Endometrial microvascular endothelial cells (primary cell): Measurements from ENCODE around the gene HCN1. TPM values are rescaled to one million over a fixed set of nuclear protein-coding genes. Genes with fewer than 3 reads are reported as not detected.
"Not testable (repeated sequence)": the region's sequence is repeated elsewhere in the genome, so short reads cannot be mapped to it uniquely, and the experiment has no call there.

Source experiments
- in situ Hi-C: cut with HindIII; loops from 2 replicates; pipeline ENCODE4 v1.10.0; 2017; ENCODE audit warnings: low sequenced_read_pairs, low pct_unique_long_range_greater_than_20kb; ENCODE audit errors: inconsistent ontology term
- total RNA-seq: library from RNA; depleted of rRNA; stranded (reverse); fragments of >200 nt; gene quantifications from one replicate; pipeline ENCODE4 v1.2.3, GENCODE V29; 2015; ENCODE audit errors: inconsistent ontology term

HCN1 gene
- total RNA-seq, 1 donor from 2014 or later = not detected

DNA sequence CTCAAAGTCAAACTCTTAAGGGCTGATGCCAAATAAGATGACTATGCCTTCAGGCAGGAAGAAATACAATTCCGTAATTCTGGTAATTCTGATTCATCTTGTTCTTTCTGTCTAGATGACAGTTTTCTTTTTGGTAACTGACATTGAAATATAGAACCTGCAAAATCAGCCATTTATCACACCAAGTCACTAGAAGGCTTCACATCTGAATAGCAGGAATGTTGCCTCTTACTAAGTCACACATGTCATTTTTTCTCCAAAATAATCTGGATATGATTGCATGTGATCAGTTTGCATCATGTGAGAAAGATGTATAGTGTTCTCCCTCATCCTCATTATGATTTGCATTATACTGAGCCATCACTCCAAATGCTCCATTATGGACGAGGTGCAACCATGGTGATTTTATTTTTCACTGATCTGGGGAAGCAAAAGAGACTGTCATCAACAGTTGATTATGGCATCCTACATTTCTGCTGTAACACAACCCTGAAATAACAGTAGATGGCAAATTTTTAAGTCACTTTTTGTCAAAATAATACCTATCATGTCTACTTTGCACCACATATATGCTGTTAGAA, 69.0 kb downstream of the HCN1 start:
- in situ Hi-C loops = no loop called here

DNA sequence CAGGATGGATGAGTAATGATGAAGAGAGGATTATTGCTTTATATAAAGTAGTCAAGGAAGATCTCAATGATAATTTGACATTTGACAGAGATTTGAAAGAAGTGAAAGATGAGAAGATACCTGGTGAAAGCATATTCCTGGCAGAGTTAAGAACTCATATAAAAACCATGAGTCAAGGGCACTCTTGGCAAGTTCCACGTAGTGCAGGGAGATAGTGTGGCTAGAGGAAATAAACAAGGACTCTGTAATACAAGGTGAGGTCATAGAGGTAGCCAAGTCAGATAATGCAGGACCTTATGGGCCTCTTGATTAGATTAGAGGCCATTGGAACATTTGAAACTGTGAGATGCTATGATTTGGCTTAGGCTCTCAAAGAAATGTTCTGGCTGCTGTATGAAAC, 72.3 kb downstream of the HCN1 start:
- in situ Hi-C loops = no loop called here

DNA sequence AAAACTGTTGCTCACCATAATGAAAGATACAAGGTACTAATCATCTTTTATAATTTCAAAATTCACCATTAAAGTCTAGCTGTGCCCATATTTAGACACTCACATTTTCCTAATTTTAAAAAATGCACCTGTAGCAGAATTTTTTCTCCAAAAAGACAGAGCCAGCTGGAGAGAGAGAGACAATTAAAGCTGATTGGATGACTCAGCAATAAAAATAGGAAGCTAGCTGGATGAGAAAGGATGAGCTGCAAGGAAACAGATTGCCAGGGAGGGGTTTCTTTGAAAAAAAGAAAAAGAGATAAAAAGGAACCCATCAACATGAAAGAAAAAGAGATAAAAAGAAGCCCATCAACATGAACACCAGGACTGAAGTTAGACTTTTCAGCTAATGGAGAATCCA, 73.8 kb downstream of the HCN1 start:
- in situ Hi-C loops = no loop called here

DNA sequence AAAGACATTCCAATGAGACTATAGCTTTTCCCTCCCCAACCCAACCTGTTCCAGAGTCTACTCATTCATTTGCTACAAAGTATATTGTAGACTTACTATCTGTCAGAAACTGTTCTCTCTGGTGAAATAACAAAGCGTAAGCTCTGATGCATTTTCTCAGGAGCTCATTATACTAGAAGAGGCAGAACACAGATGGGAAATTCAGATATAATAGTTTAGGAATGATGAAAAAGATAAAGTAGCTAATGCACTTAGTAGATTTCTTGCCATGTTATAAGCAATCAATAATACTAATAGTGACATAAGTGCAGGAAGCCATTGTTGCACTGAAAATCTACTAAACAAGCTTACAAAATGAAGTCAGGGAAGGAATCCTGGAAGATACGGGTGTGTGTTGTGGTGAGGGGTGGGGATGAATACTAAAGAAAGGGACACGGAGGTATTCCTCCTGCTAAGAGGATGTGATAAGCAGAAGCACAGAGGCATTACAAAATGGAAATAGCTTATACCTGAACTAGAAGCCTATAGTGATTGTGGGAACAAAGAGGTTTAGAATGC, 78.2 kb downstream of the HCN1 start:
- in situ Hi-C loops = no loop called here

DNA sequence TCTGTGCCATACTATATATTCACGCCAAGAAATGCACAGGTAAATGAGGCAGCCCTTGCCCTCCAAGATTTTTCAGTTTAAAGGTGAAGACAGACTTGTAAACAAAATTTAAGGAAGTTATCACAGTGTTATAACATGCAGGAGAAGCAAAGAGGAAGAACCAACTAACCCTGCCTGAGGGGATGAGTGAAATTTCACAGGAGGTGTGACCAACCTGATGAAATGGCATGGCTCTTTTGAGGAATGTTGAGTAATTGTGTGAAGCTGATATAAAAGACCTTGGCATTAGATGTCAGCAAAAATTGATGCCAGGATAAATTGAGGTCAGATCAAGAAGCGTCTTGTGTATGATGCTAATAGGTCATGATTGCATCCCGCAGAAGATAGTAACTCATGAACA, 86.5 kb downstream of the HCN1 start:
- in situ Hi-C loops = no loop called here

DNA sequence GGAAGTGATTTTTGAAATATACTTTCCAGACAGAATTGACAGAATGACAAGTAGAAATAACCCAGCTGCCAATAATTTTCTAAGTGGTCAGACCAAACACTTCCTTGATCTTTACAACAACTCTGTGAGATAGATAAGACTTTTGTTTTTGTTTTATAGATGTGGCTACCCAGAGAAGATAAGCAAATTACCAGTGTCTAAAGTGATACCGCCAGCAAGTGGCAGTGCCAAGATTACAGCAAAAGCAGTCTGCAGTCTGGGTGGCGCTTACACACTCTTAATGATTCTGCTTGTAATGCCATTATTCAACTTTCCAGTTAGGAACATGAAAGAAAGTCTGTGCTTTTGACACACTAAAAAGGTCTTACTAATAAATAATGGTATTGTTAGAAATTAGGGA, 92.1 kb downstream of the HCN1 start:
- in situ Hi-C loops = no loop called here

DNA sequence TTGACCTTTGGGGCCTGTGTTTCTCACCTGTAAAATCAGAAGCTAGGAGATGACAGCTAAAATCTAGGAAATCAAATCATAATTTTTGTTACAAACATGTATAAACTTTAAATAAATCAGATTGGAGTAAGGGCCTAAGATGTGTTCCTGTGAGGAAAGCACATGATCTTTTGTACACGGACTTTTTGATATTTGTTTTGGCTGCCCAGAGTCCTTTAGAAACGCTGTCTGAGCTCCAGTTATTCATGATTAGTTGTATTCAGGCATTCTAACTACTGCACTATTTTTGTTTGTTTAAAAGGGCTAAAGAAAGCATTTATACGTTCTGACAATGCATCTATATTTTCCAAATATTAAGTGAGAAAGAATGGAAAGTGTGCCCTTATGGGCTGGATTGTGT, 94.8 kb downstream of the HCN1 start:
- in situ Hi-C loops = no loop called here

DNA sequence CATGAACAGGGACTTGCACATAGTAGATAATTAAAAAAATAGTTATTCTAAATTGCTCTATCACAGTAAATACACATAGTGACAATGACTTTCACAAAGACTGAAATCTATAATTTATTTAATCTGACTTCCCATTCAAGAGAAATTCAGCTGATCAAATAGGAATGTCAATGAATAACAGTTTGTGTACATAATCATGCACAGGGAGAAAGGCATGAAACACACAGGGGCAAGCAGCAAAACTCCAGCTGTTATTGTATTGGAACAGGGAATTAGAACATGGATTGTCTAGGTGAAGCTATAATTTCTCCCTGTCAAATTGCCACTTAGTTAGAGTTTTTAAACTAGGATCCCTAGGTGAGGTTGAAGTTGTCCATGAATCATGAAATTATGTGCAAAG, 99.9 kb downstream of the HCN1 start:
- in situ Hi-C loops = no loop called here

DNA sequence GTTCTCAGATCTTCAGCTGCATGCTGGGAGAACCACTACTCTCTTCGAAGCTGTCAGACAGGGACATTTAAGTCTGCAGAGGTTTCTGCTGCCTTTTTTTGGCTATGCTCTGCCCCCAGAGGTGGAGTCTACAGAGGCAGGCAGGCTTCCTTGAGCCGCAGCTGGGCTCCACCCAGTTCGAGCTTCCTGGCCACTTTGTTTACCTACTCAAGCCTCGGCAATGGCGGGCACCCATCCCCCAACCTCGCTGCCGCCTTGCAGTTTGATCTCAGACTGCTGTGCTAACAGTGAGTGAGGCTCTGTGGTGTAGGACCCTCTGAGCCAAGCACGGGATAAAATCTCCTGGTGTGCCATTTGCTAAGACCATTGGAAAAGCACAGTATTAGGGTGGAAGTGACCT, 110.2 kb downstream of the HCN1 start:
- in situ Hi-C loops = not testable (repeated sequence)

DNA sequence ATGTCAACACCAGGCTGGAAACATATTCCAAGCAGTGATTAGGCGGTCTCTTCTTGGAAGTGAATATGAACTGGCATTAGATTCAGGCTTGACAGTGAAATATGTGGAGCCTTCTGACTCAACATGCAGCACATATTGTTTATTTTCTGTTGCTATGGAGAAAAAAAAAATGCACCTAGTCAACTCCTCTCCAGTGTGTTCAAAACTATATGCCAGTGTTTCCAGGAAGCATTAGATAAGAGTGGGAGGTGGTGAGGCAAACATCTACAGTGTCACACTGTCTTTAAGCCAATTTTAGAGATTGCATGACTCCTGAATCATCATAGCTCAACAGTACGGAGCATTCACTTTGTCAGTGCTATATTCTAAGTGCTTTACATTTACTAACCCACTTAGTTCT, 117.9 kb downstream of the HCN1 start:
- in situ Hi-C loops = no loop called here

DNA sequence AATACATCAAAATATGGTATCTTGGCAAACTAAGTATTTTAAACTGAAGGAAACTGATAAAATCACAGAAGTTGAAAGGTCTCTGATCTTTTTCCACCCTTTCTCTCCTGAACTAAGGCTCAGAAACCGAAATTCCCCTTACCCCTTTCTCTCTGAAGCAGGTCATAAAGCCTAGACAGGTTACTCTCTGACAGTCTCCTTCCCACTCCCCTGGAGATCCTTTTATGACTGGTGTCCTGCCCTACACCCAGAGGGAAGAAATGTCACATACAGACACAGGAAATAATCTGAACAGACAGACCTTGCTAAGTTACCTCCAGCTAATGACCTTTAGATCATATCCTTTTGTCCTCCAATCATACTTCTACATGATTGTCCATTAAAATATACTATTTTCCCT, 127.4 kb downstream of the HCN1 start:
- in situ Hi-C loops = no loop called here

DNA sequence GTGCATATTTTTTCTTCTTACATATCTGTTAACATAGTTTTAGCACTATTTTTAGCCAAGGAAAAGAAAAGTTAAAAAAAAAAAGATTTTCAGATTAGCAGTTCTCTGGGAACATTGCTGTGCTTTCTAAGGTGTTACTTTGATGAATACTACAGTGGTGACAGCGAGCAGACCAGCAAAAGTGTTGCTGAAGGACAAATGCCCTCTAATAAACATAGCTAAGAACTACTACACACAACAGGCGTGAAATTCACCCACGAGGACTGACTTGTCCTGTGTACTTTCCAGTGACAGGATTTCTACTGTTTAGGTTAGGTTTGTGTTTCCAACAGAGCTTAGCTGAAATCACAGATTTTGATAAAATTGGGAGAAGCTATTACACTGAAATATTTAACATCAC, 153.8 kb downstream of the HCN1 start:
- in situ Hi-C loops = no loop called here

DNA sequence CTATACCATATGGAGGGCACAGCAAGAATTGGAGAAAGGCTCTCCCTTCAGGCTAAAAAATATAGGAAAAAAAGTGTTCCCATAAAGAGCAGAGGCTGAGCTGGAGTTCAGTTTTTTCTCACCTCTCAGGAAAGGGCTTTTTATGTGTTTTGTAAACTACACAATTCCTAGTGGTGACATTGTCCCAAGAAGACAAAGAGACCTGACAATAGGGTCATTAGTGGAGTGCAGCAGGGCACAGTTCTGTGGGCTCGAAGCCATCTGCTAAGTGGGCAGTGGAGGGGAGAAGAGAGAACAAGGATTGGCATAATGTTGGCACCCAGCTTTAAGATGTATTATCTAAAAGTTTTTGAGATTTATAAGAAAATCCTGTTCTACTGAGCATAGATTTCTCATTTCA, 162.5 kb downstream of the HCN1 start:
- in situ Hi-C loops = no loop called here

DNA sequence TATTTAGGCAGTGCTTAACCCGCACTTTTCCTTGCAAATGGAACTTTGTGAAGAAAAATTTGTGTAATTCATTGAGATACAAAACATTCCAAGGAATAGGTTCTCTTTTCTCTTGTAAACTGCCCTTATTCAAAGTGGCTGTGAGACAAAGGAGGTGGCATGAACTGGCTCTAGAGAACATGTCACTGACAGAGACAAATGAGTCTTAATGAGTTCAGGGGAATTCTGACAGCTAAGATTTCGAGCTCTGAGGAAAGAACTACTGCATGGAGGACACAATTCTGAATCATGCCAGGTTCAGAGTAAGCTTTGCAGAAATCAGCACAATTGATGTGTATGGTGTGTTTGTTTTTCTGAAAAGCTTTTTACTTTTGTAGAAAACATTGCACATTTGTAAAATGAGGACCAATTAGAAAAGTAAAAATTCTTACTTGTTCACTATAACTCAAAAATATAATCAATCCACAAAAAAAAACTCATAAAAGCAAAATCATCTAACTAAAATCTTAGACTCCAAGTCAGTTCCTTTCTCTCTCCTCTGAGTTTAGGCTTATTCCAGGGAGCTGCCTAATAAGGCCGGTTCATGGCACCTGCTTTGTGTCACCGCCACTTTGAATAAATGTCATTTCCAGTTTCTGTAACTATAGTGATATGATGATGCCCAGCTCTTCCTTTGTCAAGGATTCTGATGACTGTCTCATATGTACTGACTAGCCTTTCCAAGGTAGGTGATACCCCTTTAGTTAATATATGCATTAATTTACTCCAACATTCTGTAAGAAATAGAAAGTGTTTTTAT, 163.2 kb downstream of the HCN1 start:
- in situ Hi-C loops = no loop called here

DNA sequence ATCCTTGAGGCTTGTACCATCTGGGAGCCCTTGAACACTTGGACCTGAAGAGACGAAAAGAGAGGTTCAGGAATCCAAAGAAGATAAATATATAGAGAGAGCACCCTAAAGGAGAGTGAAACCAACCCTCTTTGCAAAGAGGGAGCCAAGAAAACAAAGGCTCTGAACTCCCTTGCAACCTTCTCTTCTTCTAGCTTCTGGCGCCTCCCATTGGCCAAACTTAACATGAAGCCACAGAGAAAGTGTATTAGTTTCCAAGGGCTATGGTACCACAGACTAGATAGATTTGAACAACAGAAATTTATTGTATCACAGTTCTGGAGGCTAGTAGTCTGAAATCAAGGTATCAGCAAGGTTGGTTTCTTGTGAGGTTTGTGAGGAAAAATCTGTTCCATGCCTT, 175.1 kb downstream of the HCN1 start:
- in situ Hi-C loops = no loop called here

DNA sequence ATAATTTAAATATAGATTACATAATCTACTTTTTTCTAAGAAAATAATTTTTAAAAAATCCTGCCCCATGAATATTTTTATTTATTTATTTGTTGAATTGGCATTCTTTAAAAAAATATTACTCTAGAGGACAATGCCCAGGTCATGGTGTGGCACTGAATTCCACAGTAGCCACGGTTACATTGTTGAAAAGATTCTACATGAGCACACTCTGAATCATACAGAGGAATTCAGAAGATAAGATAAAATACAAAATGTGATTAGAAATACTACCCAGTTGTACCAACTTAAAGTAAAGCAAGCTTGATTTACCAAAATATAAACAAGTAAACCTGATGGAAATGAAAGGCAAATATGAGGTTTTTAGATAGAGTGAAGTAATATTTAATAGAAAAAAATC, 183.7 kb downstream of the HCN1 start:
- in situ Hi-C loops = no loop called here

DNA sequence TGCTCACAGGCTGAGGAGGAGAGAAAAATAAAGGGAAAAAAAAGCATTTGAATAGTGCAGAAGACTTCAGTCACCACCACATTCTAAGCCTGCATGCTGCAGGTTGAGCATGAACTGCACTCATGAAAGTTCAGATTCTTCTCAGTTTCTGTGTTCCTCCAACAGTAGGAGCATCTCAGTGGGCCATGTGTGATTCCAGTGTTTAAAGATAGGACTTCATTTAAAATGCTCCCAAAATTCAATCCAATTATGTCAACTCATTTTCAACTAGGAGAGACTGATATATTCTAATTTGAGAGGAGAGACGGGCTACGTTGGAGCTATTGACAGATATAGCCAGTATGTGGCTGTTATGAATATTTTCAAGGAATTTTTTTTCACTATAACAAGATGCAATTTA, 186.8 kb downstream of the HCN1 start:
- in situ Hi-C loops = no loop called here

DNA sequence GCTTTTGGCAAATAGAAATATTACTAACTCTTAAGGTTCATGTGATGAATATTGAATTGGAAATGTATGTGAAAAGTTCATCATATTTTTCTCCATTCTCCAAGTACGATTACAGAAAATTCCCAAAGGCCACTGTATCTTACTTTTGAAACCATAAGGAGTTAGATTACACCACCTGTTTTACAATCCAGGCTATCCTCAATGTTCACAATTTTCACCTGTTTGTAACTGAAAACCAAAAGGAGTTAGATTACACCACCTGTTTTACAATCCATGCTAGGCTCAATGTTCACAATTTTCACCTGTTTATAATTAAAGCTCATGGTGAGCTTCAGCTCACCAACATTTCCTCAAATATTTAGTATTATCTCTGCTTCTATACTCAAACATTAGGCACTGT, 188.0 kb downstream of the HCN1 start:
- in situ Hi-C loops = no loop called here

DNA sequence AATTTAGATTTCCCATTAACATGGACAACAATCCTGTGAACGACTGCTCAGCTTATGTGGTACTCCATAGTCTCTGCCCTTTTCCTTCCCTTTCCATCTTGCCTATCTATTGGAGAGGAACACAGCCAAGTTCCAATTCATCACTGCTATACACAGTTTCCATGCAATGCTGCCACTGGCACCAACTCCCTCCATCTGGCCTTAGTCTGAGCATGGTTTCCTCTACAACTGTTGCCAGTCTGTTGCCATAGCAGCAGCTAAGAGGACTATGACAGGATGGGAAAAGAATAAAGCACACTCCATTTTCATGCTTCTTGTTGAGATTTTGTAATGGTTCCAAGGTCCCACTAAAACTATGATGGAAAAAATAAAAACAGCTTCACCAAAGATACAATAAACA, 189.0 kb downstream of the HCN1 start:
- in situ Hi-C loops = no loop called here

DNA sequence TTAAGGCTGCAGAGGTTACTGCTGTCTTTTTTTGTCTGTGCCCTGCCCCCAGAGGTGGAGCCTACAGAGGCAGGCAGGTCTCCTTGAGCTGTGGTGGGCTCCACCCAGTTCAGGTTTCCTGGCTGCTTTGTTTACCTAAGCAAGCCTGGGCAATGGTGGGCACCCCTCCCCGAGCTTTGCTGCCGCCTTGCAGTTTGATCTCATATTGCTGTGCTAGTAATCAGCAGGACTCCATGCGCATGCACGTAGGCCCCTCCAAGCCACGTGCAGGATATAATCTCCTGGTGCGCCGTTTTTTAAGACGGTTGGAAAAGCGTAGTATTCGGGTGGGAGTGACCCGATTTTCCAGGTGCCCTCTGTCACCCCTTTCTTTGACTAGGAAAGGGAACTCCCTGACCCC, 197.2 kb downstream of the HCN1 start:
- in situ Hi-C loops = not testable (repeated sequence)

DNA sequence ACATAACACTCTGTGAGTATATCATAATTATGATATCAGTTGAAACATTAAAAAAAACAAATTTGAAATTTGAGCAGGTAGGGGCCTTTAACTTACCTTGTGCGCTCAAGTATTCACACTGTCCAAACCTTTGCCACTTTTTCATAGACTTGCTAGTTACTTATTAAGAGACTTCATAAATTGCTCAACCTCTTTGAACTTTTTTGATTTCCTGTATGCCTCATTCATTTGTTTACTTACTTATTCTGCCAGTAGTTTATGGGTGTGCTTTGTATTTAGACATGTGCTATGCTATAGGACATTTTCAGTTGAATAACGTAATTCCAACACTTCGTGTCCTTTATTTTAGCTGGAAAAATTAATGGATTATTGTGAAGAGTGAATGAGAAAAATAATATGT, 204.8 kb downstream of the HCN1 start:
- in situ Hi-C loops = no loop called here
